GM21619 (cell line): ENCODE results near the gene CXorf65.

Experiments
- ATAC-seq: cut with Tn5 transposase; IDR thresholded peaks from one replicate; pipeline ENCODE4 v1.9.1; 2021; ENCODE audit not compliant: unreplicated experiment

The CXorf65 gene

GRCh38 chrX:71106427-71106826, at the start of gene CXorf65:
CXorf65 (minus strand) TSS chrX:71106740; CDS start chrX:71106556, 184 bp downstream.
- no peak for ATAC-seq

- ATAC-seq: no peak
These were observed 48.1 kb upstream of the CXorf65 start for GRCh38 chrX:71154641-71155040.

GRCh38 chrX:71154196-71154595, 47.7 kb upstream of the CXorf65 start:
- ATAC-seq: no peak

- ATAC-seq: no peak
These were observed 44.8 kb upstream of the CXorf65 start for GRCh38 chrX:71151366-71151765.

GRCh38 chrX:71148278-71148663, 41.7 kb upstream of the CXorf65 start:
- ATAC-seq: no peak

- ATAC-seq: no peak
These were observed 41.1 kb upstream of the CXorf65 start for GRCh38 chrX:71147496-71148277.

- ATAC-seq: no peak
These were observed 38.1 kb upstream of the CXorf65 start, which contains the start of gene NLGN3 for GRCh38 chrX:71144651-71145050. NLGN3 (plus strand) TSS chrX:71144841; CDS start chrX:71147750, 2,909 bp downstream.

GRCh38 chrX:71143508-71143907, 37.0 kb upstream of the CXorf65 start:
- ATAC-seq: no peak

- no peak for ATAC-seq
These were observed 33.9 kb upstream of the CXorf65 start for GRCh38 chrX:71140440-71140839.

- ATAC-seq: no peak
These were observed 25.0 kb upstream of the CXorf65 start for GRCh38 chrX:71131510-71131909.

- ATAC-seq: no peak
These were observed 22.6 kb upstream of the CXorf65 start for GRCh38 chrX:71128915-71129765.

- no peak for ATAC-seq
These were observed 21.8 kb upstream of the CXorf65 start for GRCh38 chrX:71128166-71128833.

GRCh38 chrX:71118985-71119535, 12.5 kb upstream of the CXorf65 start:
- no peak for ATAC-seq

GRCh38 chrX:71118032-71118984, 11.8 kb upstream of the CXorf65 start, which contains the start of gene MED12:
MED12 (plus strand) TSS chrX:71118596; CDS start chrX:71118755, 159 bp downstream.
- peak; percentile 97 for ATAC-seq

- ATAC-seq: no peak
These were observed 10.8 kb upstream of the CXorf65 start for GRCh38 chrX:71117358-71117757.

GRCh38 chrX:71111921-71112431, 5.4 kb upstream of the CXorf65 start:
- ATAC-seq: peak; percentile 16

- ATAC-seq: peak; percentile 93
These were observed 4.8 kb upstream of the CXorf65 start, which contains the start of gene IL2RG for GRCh38 chrX:71111141-71111843. IL2RG (minus strand) TSS chrX:71111577; CDS start chrX:71111539, 38 bp downstream.

- no peak for ATAC-seq
These were observed 2.5 kb upstream of the CXorf65 start for GRCh38 chrX:71109051-71109450.
